ENCODE results near the gene TBC1D21. TPM values are rescaled to one million over a fixed set of nuclear protein-coding genes. Genes with fewer than 3 reads are reported as not detected.

The TBC1D21 gene
- total RNA-seq, 2 donors from 2014 or later, result not detected

- no peaks in the 10 kb centered on the region for H3K9me3 Mint-ChIP-seq
- no peak for ATAC-seq (replicated peaks)
- H3K36me3 Mint-ChIP-seq (ENCODE audit: low read depth), result no peaks in the 10 kb centered on the region
- no peaks in the 10 kb centered on the region for H3K4me1 Mint-ChIP-seq
- H3K27ac Mint-ChIP-seq, result no peak overlapping the region
- no peaks in the 10 kb centered on the region for H3K27me3 Mint-ChIP-seq
- no peak overlapping the region for H3K4me3 Mint-ChIP-seq
Measured at GRCh38 chr15:73904026-73904815, 30.9 kb downstream of the TBC1D21 start.

GRCh38 chr15:73905225-73905827 lies 32.0 kb downstream of the TBC1D21 start:
- no peaks in the 10 kb centered on the region for H3K27me3 Mint-ChIP-seq
- no peak overlapping the region for H3K4me3 Mint-ChIP-seq

GRCh38 chr15:73906346-73907034 lies 33.1 kb downstream of the TBC1D21 start:
- no peaks in the 10 kb centered on the region for H3K9me3 Mint-ChIP-seq
- H3K27ac Mint-ChIP-seq, result no peak overlapping the region
- no peaks in the 10 kb centered on the region for H3K4me1 Mint-ChIP-seq
- no peaks in the 10 kb centered on the region for H3K36me3 Mint-ChIP-seq (ENCODE audit: low read depth)
- peak; percentile 20 for ATAC-seq (replicated peaks)
- H3K4me3 Mint-ChIP-seq, result no peak overlapping the region
- no peaks in the 10 kb centered on the region for H3K27me3 Mint-ChIP-seq

More at GRCh38 chr15:73905225-73905827, 32.0 kb downstream of the TBC1D21 start:
- H3K27ac Mint-ChIP-seq, result no peak overlapping the region
- H3K36me3 Mint-ChIP-seq (ENCODE audit: low read depth), result no peaks in the 10 kb centered on the region
- no peaks in the 10 kb centered on the region for H3K4me1 Mint-ChIP-seq
- no peaks in the 10 kb centered on the region for H3K9me3 Mint-ChIP-seq
- ATAC-seq (replicated peaks), result no peak

GRCh38 chr15:73907035-73907408 lies 33.7 kb downstream of the TBC1D21 start:
- H3K27ac Mint-ChIP-seq, result peak overlapping the region; percentile 44
- no peaks in the 10 kb centered on the region for H3K27me3 Mint-ChIP-seq
- no peaks in the 10 kb centered on the region for H3K36me3 Mint-ChIP-seq (ENCODE audit: low read depth)
- no peaks in the 10 kb centered on the region for H3K4me1 Mint-ChIP-seq
- no peak overlapping the region for H3K4me3 Mint-ChIP-seq
- no peaks in the 10 kb centered on the region for H3K9me3 Mint-ChIP-seq
- no peak for ATAC-seq (replicated peaks)

GRCh38 chr15:73908030-73908821 lies 34.9 kb downstream of the TBC1D21 start:
- Mint-ChIP-seq H3K4me3 (no peak overlapping the region), H3K4me1 (no peaks in the 10 kb centered on the region), H3K27ac (peak overlapping the region; percentile 62), H3K36me3 (ENCODE audit: low read depth) (no peaks in the 10 kb centered on the region), H3K9me3 (no peaks in the 10 kb centered on the region), H3K27me3 (no peaks in the 10 kb centered on the region)
- peak; percentile 99 for ATAC-seq (replicated peaks)

GRCh38 chr15:73908822-73909122 lies 35.4 kb downstream of the TBC1D21 start:
- Mint-ChIP-seq H3K27me3 (no peaks in the 10 kb centered on the region), H3K4me1 (no peaks in the 10 kb centered on the region), H3K27ac (no peak overlapping the region), H3K4me3 (no peak overlapping the region), H3K36me3 (ENCODE audit: low read depth) (no peaks in the 10 kb centered on the region), H3K9me3 (no peaks in the 10 kb centered on the region)
- no peak for ATAC-seq (replicated peaks)

GRCh38 chr15:73909651-73910050 lies 36.3 kb downstream of the TBC1D21 start:
- ATAC-seq (replicated peaks), result no peak
- H3K4me1 Mint-ChIP-seq, result peaks cover 6% of the 10 kb centered on the region
- no peak overlapping the region for H3K27ac Mint-ChIP-seq
- H3K4me3 Mint-ChIP-seq, result no peak overlapping the region
- no peaks in the 10 kb centered on the region for H3K9me3 Mint-ChIP-seq
- H3K27me3 Mint-ChIP-seq, result no peaks in the 10 kb centered on the region
- H3K36me3 Mint-ChIP-seq (ENCODE audit: low read depth), result no peaks in the 10 kb centered on the region

- Mint-ChIP-seq H3K27me3 (no peaks in the 10 kb centered on the region), H3K4me3 (no peak overlapping the region), H3K9me3 (no peaks in the 10 kb centered on the region), H3K36me3 (ENCODE audit: low read depth) (peaks cover 5% of the 10 kb centered on the region), H3K27ac (peak overlapping the region; percentile 34), H3K4me1 (peaks cover 10% of the 10 kb centered on the region)
- no peak for ATAC-seq (replicated peaks)
Measured at GRCh38 chr15:73910522-73911303, 37.3 kb downstream of the TBC1D21 start.

GRCh38 chr15:73912030-73912596 lies 38.7 kb downstream of the TBC1D21 start:
- Mint-ChIP-seq H3K9me3 (no peaks in the 10 kb centered on the region), H3K4me3 (no peak overlapping the region), H3K36me3 (ENCODE audit: low read depth) (peaks cover 11% of the 10 kb centered on the region)

GRCh38 chr15:73914145-73914544 lies 40.8 kb downstream of the TBC1D21 start:
- H3K27ac Mint-ChIP-seq, result peak overlapping the region; percentile 79
- H3K4me1 Mint-ChIP-seq, result peaks cover 10% of the 10 kb centered on the region
- peak overlapping the region; percentile 51 for H3K4me3 Mint-ChIP-seq
- peak; percentile 68 for ATAC-seq (replicated peaks)
- H3K9me3 Mint-ChIP-seq, result no peaks in the 10 kb centered on the region
- no peaks in the 10 kb centered on the region for H3K27me3 Mint-ChIP-seq
- H3K36me3 Mint-ChIP-seq (ENCODE audit: low read depth), result peaks cover 26% of the 10 kb centered on the region

More at GRCh38 chr15:73912030-73912596, 38.7 kb downstream of the TBC1D21 start:
- H3K27ac Mint-ChIP-seq, result no peak overlapping the region
- H3K27me3 Mint-ChIP-seq, result no peaks in the 10 kb centered on the region
- no peak for ATAC-seq (replicated peaks)
- H3K4me1 Mint-ChIP-seq, result peaks cover 10% of the 10 kb centered on the region

GRCh38 chr15:73915082-73915481 lies 41.7 kb downstream of the TBC1D21 start:
- no peak for ATAC-seq (replicated peaks)
- Mint-ChIP-seq H3K4me3 (peak overlapping the region; percentile 51), H3K4me1 (peaks cover 11% of the 10 kb centered on the region), H3K36me3 (ENCODE audit: low read depth) (peaks cover 27% of the 10 kb centered on the region), H3K27ac (no peak overlapping the region), H3K27me3 (no peaks in the 10 kb centered on the region), H3K9me3 (no peaks in the 10 kb centered on the region)

- peaks cover 34% of the 10 kb centered on the region for H3K4me1 Mint-ChIP-seq
- no peak for ATAC-seq (replicated peaks)
- H3K4me3 Mint-ChIP-seq, result no peak overlapping the region
- H3K36me3 Mint-ChIP-seq (ENCODE audit: low read depth), result peaks cover 27% of the 10 kb centered on the region
- no peak overlapping the region for H3K27ac Mint-ChIP-seq
- H3K27me3 Mint-ChIP-seq, result no peaks in the 10 kb centered on the region
- H3K9me3 Mint-ChIP-seq, result no peaks in the 10 kb centered on the region
Measured at GRCh38 chr15:73918784-73919183, 45.4 kb downstream of the TBC1D21 start.

GRCh38 chr15:73919706-73920105 lies 46.3 kb downstream of the TBC1D21 start:
- ATAC-seq (replicated peaks), result no peak
- Mint-ChIP-seq H3K4me3 (peak overlapping the region; percentile 73), H3K4me1 (peaks cover 37% of the 10 kb centered on the region), H3K27ac (peak overlapping the region; percentile 97), H3K27me3 (no peaks in the 10 kb centered on the region), H3K36me3 (ENCODE audit: low read depth) (peaks cover 27% of the 10 kb centered on the region), H3K9me3 (no peaks in the 10 kb centered on the region)
